WTC11 (cell line): ENCODE data around the gene MYO18A. TPM values are rescaled to one million over a fixed set of nuclear protein-coding genes. Genes with fewer than 3 reads are reported as not detected.

Experiments used
- ATAC-seq: fragments of 200-7000 bp; cut with Tn5 transposase; 2 replicates; pipeline ENCODE4 v1.10.0; 2021; ENCODE audit warnings: mild to moderate bottlenecking, moderate library complexity
- CTCF ChIA-PET: fragments of 300-600 bp; sonication (Branson Sonifier 250); formaldehyde crosslinking; loops from one replicate; lab custom pipeline; 2021; ENCODE audit warnings: antibody characterized with exemption; lab: Charles Lee
- POLR2A ChIA-PET: fragments of 350-600 bp; sonication (Branson Sonifier 250); formaldehyde crosslinking; loops from one replicate; lab custom pipeline; 2021; ENCODE audit warnings: antibody characterized with exemption; lab: Charles Lee
- DNase-seq: peaks from one replicate; pipeline ENCODE4 v3.0.0; 2021; ENCODE audit warnings: low spot score
- H3K27ac Mint-ChIP-seq: 2 replicates; pipeline ENCODE4 v1.8.0; 2021; ENCODE audit warnings: mixed read lengths
- H3K27me3 Mint-ChIP-seq: 2 replicates; pipeline ENCODE4 v1.8.0; 2021; ENCODE audit warnings: low read depth, mild to moderate bottlenecking, moderate library complexity, mixed read lengths
- H3K36me3 Mint-ChIP-seq: 2 replicates; pipeline ENCODE4 v1.8.0; 2021; ENCODE audit warnings: mixed read lengths
- H3K4me1 Mint-ChIP-seq: 2 replicates; pipeline ENCODE4 v1.8.0; 2022; ENCODE audit warnings: mixed read lengths
- H3K4me3 Mint-ChIP-seq: 2 replicates; pipeline ENCODE4 v1.8.0; 2021; ENCODE audit warnings: mild to moderate bottlenecking, moderate library complexity, mixed read lengths
- H3K9me3 Mint-ChIP-seq: 2 replicates; pipeline ENCODE4 v1.8.0; 2021; ENCODE audit warnings: mixed read lengths
- AFF4 ChIP-seq: sonication (generic); formaldehyde crosslinking; IDR thresholded peaks from 2 replicates; pipeline ENCODE4 v1.8.1; 2023; ENCODE audit warnings: mild to moderate bottlenecking, missing genetic modification reagents, borderline replicate concordance
- ATF3 ChIP-seq: sonication (generic); formaldehyde crosslinking; conservative IDR thresholded peaks from 2 replicates; pipeline ENCODE4 v1.8.1; 2022; ENCODE audit warnings: mild to moderate bottlenecking, missing genetic modification reagents
- CREB1 ChIP-seq: sonication (generic); formaldehyde crosslinking; IDR thresholded peaks from 2 replicates; pipeline ENCODE4 v1.8.0; 2023; ENCODE audit warnings: mild to moderate bottlenecking, missing genetic modification reagents
- ERG ChIP-seq: fragments of 250-450 bp; sonication (Bioruptor Pico); IDR thresholded peaks from 2 replicates; pipeline ENCODE4 v1.8.0; 2021; ENCODE audit warnings: mild to moderate bottlenecking
- GTF2I ChIP-seq: fragments of 250-450 bp; sonication (Bioruptor Pico); conservative IDR thresholded peaks from 2 replicates; pipeline ENCODE4 v1.4.0; 2021; ENCODE audit warnings: mild to moderate bottlenecking
- IRF1 ChIP-seq: sonication (generic); formaldehyde crosslinking; IDR thresholded peaks from 2 replicates; pipeline ENCODE4 v1.8.0; 2023; ENCODE audit warnings: missing genetic modification reagents
- IRF2 ChIP-seq: sonication (generic); formaldehyde crosslinking; IDR thresholded peaks from 2 replicates; pipeline ENCODE4 v1.8.0; 2022; ENCODE audit warnings: low read depth, missing genetic modification reagents, borderline replicate concordance
- MXD4 ChIP-seq: fragments of 250-450 bp; sonication (Bioruptor Pico); IDR thresholded peaks from 2 replicates; pipeline ENCODE4 v1.8.0; 2021; ENCODE audit warnings: mild to moderate bottlenecking, moderate library complexity, borderline replicate concordance
- NR2C2 ChIP-seq: sonication (generic); formaldehyde crosslinking; IDR thresholded peaks from 2 replicates; pipeline ENCODE4 v1.8.0; 2022; ENCODE audit warnings: mild to moderate bottlenecking, missing genetic modification reagents
- PRDM15 ChIP-seq: sonication (generic); formaldehyde crosslinking; IDR thresholded peaks from 2 replicates; pipeline ENCODE4 v1.8.0; 2022; ENCODE audit warnings: missing genetic modification reagents
- RELA ChIP-seq: sonication (generic); formaldehyde crosslinking; IDR thresholded peaks from 2 replicates; pipeline ENCODE4 v1.8.1; 2022; ENCODE audit warnings: missing genetic modification reagents, mild to moderate bottlenecking, borderline replicate concordance
- SMAD4 ChIP-seq: sonication (generic); formaldehyde crosslinking; IDR thresholded peaks from 2 replicates; pipeline ENCODE4 v1.8.0; 2022; ENCODE audit warnings: mild to moderate bottlenecking, missing genetic modification reagents
- SOX15 ChIP-seq: fragments of 250-450 bp; sonication (Bioruptor Pico); IDR thresholded peaks from 2 replicates; pipeline ENCODE4 v1.9.0; 2021; ENCODE audit warnings: mild to moderate bottlenecking
- USF1 ChIP-seq: sonication (generic); formaldehyde crosslinking; IDR thresholded peaks from 2 replicates; pipeline ENCODE4 v1.8.0; 2022; ENCODE audit warnings: mild to moderate bottlenecking, missing genetic modification reagents
- ZMAT4 ChIP-seq: fragments of 250-450 bp; sonication (Bioruptor Pico); IDR thresholded peaks from 2 replicates; pipeline ENCODE4 v1.9.0; 2021; ENCODE audit warnings: mild to moderate bottlenecking
- ZNF263 ChIP-seq: sonication (generic); formaldehyde crosslinking; IDR thresholded peaks from 2 replicates; pipeline ENCODE4 v1.8.1; 2022; ENCODE audit warnings: low read depth, mild to moderate bottlenecking, moderate library complexity, missing genetic modification reagents
- ZNF416 ChIP-seq: fragments of 250-450 bp; sonication (Bioruptor Pico); IDR thresholded peaks from 2 replicates; pipeline ENCODE4 v1.9.0; 2021; ENCODE audit warnings: mild to moderate bottlenecking, inconsistent platforms
- ZNF425 ChIP-seq: fragments of 250-450 bp; sonication (Bioruptor Pico); conservative IDR thresholded peaks from 2 replicates; pipeline ENCODE4 v1.9.0; 2021; ENCODE audit warnings: mild to moderate bottlenecking
- ZNF512 ChIP-seq: sonication (generic); formaldehyde crosslinking; IDR thresholded peaks from 2 replicates; pipeline ENCODE4 v1.8.1; 2022; ENCODE audit warnings: missing genetic modification reagents, borderline replicate concordance
- ZNF671 ChIP-seq: fragments of 250-450 bp; sonication (Bioruptor Pico); IDR thresholded peaks from 2 replicates; pipeline ENCODE4 v1.8.0; 2021; ENCODE audit warnings: mild to moderate bottlenecking
- total RNA-seq: library from RNA; stranded (reverse); gene quantifications from 3 replicates; pipeline ENCODE4 v1.2.3, GENCODE V29; 2021

Gene MYO18A
- total RNA-seq, 1 experiment from 2014 or later = 54.9 TPM

GRCh38 chr17:29158096-29158487 is 22.1 kb downstream of the MYO18A start (continued):
- TF ChIP-seq ERG = no peak
- no peak for TF ChIP-seq SMAD4 (CRISPR knock-in tag)

GRCh38 chr17:29157310-29157709 is 22.9 kb downstream of the MYO18A start:
- peaks cover 28% of the 10 kb centered on the region for H3K4me1 Mint-ChIP-seq
- no peak overlapping the region for H3K4me3 Mint-ChIP-seq
- no peaks in the 10 kb centered on the region for H3K9me3 Mint-ChIP-seq
- ATAC-seq (no peak), DNase-seq (no peak)
- no peaks in the 10 kb centered on the region for H3K27me3 Mint-ChIP-seq
- peak overlapping the region; percentile 38; the same call in 1 of the 2 replicates for H3K27ac Mint-ChIP-seq
- H3K36me3 Mint-ChIP-seq = no peaks in the 10 kb centered on the region; the same call in 1 of the 2 replicates
- TF ChIP-seq IRF1 (CRISPR knock-in tag) (no peak), ZNF512 (no peak), CREB1 (CRISPR knock-in tag) (no peak), ZNF416 (CRISPR knock-in tag) (no peak), USF1 (CRISPR knock-in tag) (no peak), SOX15 (CRISPR knock-in tag) (no peak), ZNF425 (CRISPR knock-in tag) (no peak), ERG (no peak), AFF4 (no peak), PRDM15 (CRISPR knock-in tag) (no peak), NR2C2 (no peak), ZMAT4 (CRISPR knock-in tag) (no peak), MXD4 (CRISPR knock-in tag) (no peak), ZNF671 (CRISPR knock-in tag) (no peak), GTF2I (CRISPR knock-in tag) (no peak), IRF2 (no peak), ATF3 (no peak), RELA (CRISPR knock-in tag) (no peak), ZNF263 (CRISPR knock-in tag) (no peak)
- CTCF ChIA-PET = interaction anchor here (1.1 to 13.1 kb wide), 2 partner anchors 8 to 22 kb away, joined by 4 to 464 read pairs; partner anchors contain the start of gene MYO18A
- POLR2A ChIA-PET = no interaction called here
